Ramos (cell line): ENCODE results near the gene PTPN14.

Experiments used
- in situ Hi-C: fragments of 300-500 bp; cut with MboI; formaldehyde crosslinking; loops from one replicate; pipeline ENCODE4 v1.14.3; 2022; ENCODE audit warnings: low sequenced_read_pairs; ENCODE audit not compliant: unreplicated experiment

The PTPN14 gene

DNA sequence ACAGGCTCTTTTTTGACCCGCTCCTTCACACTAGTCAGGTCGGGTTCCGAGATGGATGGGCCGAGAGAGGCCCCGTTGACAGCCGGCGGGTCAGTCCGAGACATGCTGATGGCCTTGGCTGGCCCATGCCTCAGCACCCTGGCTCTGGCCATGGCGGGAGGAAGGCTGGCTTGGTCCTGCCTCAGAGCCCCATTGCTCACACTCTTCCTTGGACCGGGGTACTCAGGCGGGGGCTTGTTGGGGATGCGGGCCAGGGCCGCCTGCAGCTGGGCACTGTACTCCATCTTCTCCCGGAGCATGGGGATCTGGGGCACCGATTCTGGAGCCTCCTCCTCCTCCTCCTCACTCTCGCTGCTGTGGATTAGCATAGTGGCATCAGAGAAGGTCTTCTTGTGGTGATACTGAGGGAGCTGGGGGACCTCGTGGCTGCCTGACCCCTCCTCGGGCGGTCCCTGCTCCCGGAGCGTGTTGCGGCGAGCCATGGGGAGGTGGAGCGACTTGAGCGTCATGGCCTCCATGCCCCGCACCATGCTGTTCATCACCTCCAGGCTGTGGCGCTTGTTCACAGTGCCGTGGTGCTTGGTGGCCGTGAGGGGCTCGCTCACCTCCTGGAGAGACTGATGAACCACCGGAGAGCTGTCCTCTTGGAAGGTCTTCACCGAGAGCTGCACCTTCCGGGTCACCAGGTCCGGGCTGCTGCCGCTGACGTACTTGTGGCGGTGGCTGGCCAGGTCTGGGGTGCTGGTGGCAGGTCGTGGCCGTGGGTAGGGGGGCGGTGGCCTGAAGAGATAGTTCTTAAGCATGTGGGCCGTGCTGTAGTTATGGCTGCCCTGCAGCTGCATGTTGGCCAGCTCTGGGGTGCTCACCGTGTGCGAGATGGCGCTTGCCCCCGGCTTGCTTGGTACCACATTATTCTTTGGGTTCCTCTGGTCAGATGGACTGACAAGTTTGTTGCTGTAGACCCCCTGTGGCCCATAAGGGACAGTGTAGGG is 167.7 kb downstream of the PTPN14 start:
- in situ Hi-C loops: no loop called here

GRCh38 chr1:214380986-214381695 is 170.3 kb downstream of the PTPN14 start:
- in situ Hi-C loops: no loop called here

- in situ Hi-C loops: no loop called here
These were observed 171.0 kb downstream of the PTPN14 start for GRCh38 chr1:214380396-214380795.

DNA sequence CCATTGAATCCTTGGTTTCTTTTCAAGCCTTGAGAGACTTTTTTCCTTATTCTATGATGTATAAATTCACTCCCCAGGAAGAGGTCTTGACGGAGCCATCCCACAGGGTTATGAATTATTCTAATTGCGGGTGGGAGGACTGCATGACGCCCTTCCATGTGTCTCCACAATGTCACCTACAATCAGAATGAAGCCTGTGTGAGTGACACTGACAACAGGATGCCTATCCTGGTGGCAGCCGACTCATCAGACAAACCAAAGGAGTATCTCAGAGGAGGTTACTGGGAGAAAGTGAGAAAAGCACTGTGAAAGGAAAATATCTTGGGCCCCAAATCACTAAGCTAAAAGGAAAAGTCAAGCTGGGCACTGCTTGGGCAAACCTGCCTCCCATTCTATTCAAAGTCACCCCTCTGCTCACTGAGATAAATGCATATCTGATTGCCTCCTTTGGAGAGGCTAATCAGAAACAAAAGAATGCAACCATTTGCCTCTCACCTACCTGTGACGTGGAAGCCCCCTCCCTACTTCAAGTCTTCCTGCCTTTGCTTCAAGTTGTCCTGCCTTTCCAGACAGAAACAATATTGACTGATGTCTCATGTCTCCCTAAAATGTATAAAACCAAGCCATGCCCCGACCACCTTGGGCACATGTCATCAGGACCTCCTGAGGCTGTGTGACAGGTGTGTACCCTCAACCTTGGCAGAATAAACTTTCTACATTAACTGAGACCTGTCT is 172.0 kb downstream of the PTPN14 start:
- in situ Hi-C loops: no loop called here

- in situ Hi-C loops: no loop called here
These were observed 172.9 kb downstream of the PTPN14 start for GRCh38 chr1:214378492-214378891.

DNA sequence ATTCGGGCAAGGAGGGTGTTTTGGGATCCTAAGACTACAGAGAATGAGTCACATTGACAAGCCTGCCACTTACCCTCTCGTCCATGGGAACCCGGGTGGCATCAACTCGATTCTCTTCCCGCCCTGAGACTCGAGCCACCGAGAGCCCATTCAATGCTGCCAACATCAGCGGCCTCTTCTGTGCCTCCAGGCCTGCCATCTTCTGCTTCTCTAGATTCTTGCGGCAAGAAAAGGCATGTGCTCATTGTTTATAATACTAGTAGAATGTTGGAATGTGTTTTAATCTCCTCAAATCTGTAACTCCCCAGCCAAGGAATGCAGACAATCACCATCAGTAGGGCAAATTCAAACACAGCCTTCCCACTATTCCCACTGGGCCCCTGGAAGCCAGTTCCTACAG is 173.5 kb downstream of the PTPN14 start:
- in situ Hi-C loops: no loop called here

- in situ Hi-C loops: no loop called here
These were observed 173.9 kb downstream of the PTPN14 start for GRCh38 chr1:214377485-214377884.

GRCh38 chr1:214372092-214372491 is 179.3 kb downstream of the PTPN14 start:
- in situ Hi-C loops: no loop called here

- in situ Hi-C loops: no loop called here
These were observed 180.8 kb downstream of the PTPN14 start for GRCh38 chr1:214370615-214371014.

GRCh38 chr1:214369364-214369763 is 182.0 kb downstream of the PTPN14 start:
- in situ Hi-C loops: no loop called here

DNA sequence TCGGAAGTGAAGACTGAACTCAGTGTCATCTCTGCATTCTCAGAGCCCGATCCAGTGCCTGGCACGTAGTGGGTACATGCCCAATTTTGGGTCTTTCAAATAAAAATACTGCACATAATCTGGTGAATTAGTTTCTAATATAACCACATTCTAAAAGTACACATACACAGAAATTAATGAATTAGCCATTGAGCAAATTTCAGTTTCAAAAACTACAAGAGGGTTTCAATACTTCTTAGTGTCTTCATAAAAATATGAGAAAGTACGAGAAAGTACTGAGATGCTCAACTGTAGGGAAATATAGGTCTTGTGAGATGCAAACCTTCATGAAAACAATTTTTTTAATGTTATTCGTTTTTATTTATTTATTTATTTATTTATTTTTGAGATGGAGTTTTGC is 183.6 kb downstream of the PTPN14 start:
- in situ Hi-C loops: no loop called here

DNA sequence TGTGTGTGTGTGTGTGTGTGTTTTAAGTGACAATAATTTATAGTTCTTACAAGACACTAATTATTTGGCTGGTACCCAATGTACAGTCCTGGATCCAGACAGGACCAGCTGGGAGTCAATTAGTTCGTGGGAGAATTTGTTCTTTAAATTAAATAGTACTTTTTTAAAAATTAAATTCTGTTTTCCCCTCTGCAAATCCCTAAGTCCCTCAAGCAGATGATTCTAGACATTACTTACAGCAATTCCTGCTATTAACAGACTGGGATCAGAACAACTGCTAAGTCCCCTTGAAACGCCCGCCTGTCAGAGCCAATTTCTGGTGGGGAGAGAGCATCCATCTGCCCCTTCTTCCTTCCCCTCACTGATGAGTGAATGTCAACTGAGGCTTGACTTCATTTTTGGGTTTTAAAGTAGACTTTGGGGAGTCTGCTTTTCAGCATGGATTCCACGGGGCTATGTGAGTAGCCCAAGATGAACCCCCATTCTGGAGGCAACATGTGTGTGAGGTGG is 186.6 kb downstream of the PTPN14 start:
- in situ Hi-C loops: no loop called here

- in situ Hi-C loops: no loop called here
These were observed 187.0 kb downstream of the PTPN14 start for GRCh38 chr1:214364386-214364785.

GRCh38 chr1:214363386-214363785 is 188.0 kb downstream of the PTPN14 start:
- in situ Hi-C loops: no loop called here

DNA sequence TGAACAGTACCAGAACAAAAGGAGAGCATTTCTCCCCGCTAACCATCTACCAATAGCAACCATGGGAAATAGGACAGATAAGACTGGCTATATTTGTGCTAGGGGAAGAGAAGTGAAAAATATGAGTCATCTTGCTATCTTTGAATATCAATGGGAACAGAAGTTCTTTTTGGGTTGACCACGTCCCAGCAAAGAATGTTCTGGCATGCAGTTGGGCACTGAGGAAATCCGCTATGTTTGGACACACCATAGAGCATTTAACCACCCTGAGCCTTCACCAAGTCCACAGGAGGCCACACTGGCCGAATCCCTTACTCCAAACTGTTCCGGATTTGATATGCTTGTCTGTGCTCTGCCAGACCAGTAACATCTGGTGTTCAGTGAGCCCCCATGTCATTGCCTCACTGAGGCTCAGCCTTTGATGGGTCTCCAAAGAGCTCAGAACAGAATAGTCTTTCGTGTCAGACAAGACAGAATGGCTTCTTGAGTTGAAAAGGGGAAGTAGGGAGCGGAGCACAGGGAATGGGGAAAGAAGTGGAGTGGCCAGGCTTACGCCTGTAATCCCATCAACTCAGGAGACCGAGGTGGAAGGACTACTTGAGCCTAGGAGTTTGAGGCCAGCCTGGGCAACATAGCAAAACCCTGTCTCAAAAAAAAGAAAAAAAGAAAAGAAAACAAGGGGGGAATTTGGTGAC is 189.1 kb downstream of the PTPN14 start:
- in situ Hi-C loops: no loop called here

GRCh38 chr1:214361636-214362035 is 189.8 kb downstream of the PTPN14 start:
- in situ Hi-C loops: no loop called here

DNA sequence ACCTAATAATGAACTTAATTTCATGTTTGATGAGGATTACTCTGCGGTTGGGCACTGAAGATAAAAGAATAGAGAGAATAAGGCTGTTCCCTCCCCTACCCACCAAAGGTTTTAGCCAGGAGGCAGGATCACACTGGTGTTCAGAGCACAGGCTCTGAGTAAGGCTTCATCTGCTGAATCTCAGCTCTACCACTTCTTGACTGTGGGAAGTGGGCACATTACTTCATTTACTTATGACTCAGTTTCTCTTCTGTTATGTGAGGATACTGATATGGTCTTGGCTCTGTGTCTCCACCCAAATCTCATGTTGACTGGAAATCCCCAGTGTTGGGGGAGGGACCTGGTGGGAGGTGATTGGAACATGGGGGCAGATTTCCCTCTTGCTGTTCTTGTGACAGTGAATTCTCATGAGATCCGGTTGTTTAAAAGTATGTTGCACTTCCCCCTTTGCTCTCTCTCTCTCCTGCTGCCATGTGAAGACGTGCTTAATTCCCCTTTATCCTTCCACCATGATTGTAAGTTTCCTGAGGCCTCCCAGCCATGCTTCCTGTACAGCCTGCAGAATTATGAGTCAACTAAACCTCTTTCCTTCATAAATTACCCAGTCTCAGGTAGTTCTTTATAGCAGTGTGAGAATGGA is 190.8 kb downstream of the PTPN14 start:
- in situ Hi-C loops: no loop called here

DNA sequence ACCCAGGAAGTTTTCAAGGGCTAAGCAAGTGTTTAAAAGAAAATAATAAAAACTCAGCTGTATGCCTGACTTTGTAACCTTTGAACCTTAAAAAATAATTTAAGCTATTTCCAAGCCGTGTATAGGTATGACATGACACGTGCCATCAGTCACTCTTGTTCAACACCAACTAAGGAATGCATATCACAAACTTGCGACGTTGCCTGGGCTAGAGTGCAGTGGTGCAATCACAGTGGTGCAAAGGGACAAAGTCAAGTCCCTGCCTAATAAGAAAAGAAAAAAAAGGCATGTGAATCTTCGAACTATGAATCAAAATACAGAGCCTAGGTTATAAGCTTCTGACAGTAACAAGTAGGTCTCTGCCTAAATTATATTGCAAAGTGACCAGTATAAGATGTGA is 191.3 kb downstream of the PTPN14 start:
- in situ Hi-C loops: no loop called here

DNA sequence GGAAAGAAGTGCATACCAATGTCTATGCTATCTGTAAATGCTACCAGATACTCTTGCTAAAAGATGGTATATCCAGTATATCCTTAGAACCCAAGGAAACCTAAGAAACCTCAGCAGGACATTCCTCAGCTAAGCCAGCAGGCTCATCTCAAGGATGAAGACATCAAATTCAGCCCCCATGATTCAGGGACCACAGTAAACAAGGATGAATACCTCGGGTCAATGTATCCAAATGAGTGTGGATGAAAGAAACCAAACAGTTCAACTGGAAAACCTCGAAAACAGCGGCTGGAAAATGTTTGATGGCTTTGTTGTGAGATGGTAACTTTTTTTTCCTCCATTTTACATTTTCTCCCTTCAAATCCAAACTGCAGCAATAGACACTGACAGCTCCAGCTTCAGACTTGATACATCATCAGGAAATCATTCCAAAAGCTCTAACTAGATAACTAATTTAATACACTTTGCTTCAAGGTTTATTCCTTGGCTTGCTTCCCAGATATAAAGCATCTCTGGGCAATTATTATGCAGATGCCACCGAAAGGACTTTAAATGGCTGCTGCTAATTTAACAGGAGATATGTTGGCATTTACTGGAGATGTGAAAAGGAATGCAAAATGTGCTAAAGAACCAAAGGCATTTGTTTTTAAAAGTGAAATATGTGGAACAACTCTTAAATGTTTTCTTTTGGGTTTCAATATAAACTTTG is 196.8 kb downstream of the PTPN14 start:
- in situ Hi-C loops: no loop called here
